Measurements from ENCODE around the gene GRIPAP1. TPM values are rescaled to one million over a fixed set of nuclear protein-coding genes. Genes with fewer than 3 reads are reported as not detected.

GRIPAP1 gene
- total RNA-seq, 1 experiment from 2014 or later, result 51.0 TPM

DNA sequence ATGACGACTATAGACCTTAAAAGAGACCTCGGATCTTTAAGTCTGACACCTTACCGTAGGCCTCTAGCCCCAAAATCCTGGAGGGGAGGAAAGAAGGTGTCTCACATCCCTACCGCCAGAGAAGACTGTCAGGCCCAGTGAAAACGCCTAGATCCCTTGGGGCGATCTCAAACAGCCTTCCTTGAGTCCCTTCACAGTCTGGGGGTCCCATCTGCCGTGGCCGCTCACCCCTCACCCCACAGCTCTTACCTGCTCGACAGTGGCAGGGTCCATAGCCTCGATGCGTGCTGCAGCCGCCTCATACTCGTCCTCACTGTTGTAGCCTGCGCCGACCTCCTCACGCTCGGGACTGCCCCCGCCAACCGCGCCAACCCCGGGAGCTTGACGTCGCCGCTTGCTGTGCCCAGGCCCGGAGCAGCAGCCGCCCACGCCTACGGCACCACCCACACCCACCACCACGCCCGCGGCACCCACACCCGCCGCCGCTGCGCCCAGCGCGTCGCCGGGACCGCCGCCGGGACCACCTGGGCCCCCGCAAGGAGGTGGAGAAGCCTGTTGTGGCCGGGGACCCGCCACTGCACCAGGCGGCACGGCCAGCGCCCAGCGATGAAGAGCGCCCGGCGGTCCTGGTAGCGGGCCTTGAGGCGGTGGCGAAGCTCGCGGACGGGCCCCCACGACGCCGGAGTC is 45.2 kb downstream of the GRIPAP1 start:
- peak overlapping the region; percentile 72 to 79 for H3K4me3 ChIP-seq (ENCODE audit: low read depth in 2 of 2, low read length in 2 of 2)
- peaks cover 13% of the 10 kb centered on the region for H3K4me1 ChIP-seq (ENCODE audit: control insufficient read depth, insufficient read depth, low read length)
- CTCF ChIA-PET, result no interaction called here
- H3K36me3 ChIP-seq (ENCODE audit: control insufficient read depth, insufficient read depth, low read length), result no peaks in the 10 kb centered on the region
- ATAC-seq (no peak), DNase-seq (ENCODE audit: low read depth, low spot score) (no peak)
- intact Hi-C loops (cut with micrococcal nuclease; ENCODE audit: unreplicated experiment), result no loop called here
- H3K27me3 ChIP-seq (ENCODE audit: control insufficient read depth, insufficient read depth, low read length), result no peaks in the 10 kb centered on the region
- TF ChIP-seq POLR2AphosphoS5 (IDR thresholded peaks at IDR 0.05; ENCODE audit: low read depth, low read length), result peak; percentile 10; the same call in 1 of the 2 replicates
- TF ChIP-seq, protein P1, sequence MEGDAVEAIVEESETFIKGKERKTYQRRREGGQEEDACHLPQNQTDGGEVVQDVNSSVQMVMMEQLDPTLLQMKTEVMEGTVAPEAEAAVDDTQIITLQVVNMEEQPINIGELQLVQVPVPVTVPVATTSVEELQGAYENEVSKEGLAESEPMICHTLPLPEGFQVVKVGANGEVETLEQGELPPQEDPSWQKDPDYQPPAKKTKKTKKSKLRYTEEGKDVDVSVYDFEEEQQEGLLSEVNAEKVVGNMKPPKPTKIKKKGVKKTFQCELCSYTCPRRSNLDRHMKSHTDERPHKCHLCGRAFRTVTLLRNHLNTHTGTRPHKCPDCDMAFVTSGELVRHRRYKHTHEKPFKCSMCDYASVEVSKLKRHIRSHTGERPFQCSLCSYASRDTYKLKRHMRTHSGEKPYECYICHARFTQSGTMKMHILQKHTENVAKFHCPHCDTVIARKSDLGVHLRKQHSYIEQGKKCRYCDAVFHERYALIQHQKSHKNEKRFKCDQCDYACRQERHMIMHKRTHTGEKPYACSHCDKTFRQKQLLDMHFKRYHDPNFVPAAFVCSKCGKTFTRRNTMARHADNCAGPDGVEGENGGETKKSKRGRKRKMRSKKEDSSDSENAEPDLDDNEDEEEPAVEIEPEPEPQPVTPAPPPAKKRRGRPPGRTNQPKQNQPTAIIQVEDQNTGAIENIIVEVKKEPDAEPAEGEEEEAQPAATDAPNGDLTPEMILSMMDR (IDR thresholded peaks at IDR 0.05), result no peak
- in situ Hi-C loops (cut with HindIII; ENCODE audit: low pct_unique_long_range_greater_than_20kb, low sequenced_read_pairs), result no loop called here
- POLR2A ChIA-PET, result no interaction called here
- H3K27ac ChIP-seq (ENCODE audit: low read length), result peak overlapping the region; percentile 63
- no peaks in the 10 kb centered on the region for H3K9me3 ChIP-seq (ENCODE audit: control insufficient read depth, insufficient read depth, low read depth, low read length)
- no TSS peak for BruUV-seq (replicated peaks)

DNA sequence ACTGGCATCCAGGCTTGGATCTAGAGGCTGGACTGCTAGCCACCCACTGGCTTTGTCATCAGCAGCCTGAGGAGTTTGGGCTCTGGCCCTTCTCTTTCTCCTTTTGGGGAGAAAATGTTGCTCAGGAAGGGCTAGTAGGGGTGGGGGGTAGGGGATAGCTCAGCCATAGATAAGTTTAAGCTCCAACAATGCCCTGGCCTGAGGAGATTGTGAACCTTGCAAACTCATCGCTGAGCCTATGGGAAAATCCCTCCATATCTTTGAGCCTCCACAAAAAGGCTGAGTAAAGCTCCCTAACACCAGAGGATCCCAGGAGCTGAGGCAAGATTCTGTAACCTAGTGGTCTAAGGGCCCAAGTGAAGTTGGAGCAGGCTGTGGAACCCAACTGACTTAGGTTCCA is 53.5 kb downstream of the GRIPAP1 start:
- H3K27ac ChIP-seq (ENCODE audit: low read length), result no peak overlapping the region
- TF ChIP-seq, protein P1 (IDR thresholded peaks at IDR 0.05), result no peak
- TF ChIP-seq TCF7L2 (IDR thresholded peaks at IDR 0.05; ENCODE audit: low read depth, low read length), result no peak
- in situ Hi-C loops (cut with HindIII; ENCODE audit: low pct_unique_long_range_greater_than_20kb, low sequenced_read_pairs), result no loop called here
- CTCF ChIA-PET, result no interaction called here
- no TSS peak for BruUV-seq (replicated peaks)
- POLR2A ChIA-PET, result no interaction called here
- H3K27me3 ChIP-seq (ENCODE audit: control insufficient read depth, insufficient read depth, low read length), result no peaks in the 10 kb centered on the region
- DNase-seq (ENCODE audit: low read depth, low spot score) (no peak), ATAC-seq (no peak)
- no peak overlapping the region for H3K4me3 ChIP-seq (ENCODE audit: low read depth in 2 of 2, low read length in 2 of 2)
- no peaks in the 10 kb centered on the region for H3K4me1 ChIP-seq (ENCODE audit: control insufficient read depth, insufficient read depth, low read length)
- no peaks in the 10 kb centered on the region for H3K9me3 ChIP-seq (ENCODE audit: control insufficient read depth, insufficient read depth, low read depth, low read length)
- no peaks in the 10 kb centered on the region for H3K36me3 ChIP-seq (ENCODE audit: control insufficient read depth, insufficient read depth, low read length)
- intact Hi-C loops (cut with micrococcal nuclease; ENCODE audit: unreplicated experiment), result no loop called here

DNA sequence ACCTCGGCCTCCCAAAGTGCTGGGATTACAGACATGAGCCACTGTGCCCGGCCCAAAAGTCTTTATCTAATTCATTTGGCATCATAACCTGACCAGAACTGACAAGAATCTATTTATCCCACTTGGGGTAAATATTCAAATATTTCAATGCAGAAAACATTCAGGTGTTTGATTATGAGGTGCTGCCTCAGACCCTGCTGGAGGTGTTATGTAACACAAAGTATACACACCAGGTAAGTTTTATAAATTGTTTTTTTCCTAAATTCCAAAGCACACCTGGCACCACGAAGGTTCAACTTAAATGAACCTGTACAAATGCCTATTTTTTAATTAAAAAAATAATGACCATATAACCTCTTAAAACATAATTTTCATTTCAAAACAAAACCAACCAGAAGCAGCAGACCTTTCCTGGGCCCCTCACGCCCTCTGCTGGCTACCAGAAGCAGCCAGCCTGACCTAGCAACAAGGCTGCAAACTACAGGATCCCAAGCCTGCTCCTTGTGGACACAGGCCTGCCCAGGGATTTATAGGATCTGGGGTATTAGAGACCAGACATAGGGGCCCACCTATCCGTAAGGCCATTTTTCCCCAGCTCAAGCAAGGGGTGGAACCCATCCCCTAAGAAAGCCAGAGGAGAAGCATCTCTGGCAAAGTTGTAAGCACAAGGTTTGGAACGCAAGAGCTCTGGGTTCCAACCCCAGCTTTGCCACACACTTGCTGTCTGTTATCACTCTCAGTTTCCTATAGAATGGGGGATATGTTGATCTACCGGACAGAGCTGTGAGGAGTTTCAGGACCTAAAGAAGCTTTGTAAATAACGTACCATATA is 56.3 kb downstream of the GRIPAP1 start:
- DNase-seq (ENCODE audit: low read depth, low spot score) (no peak), ATAC-seq (peak; percentile 96)
- CTCF ChIA-PET, result interaction anchor here (0.7 kb wide), 1 partner anchor 1666 kb away, joined by 5 read pairs; no protein-coding TSS in a partner anchor
- no peaks in the 10 kb centered on the region for H3K9me3 ChIP-seq (ENCODE audit: control insufficient read depth, insufficient read depth, low read depth, low read length)
- intact Hi-C loops (cut with micrococcal nuclease; ENCODE audit: unreplicated experiment), result no loop called here
- TF ChIP-seq POLR2AphosphoS5 (IDR thresholded peaks at IDR 0.05; ENCODE audit: low read depth, low read length) (no peak), TCF7L2 (IDR thresholded peaks at IDR 0.05; ENCODE audit: low read depth, low read length) (no peak), SIN3A (IDR thresholded peaks at IDR 0.05; ENCODE audit: borderline replicate concordance, insufficient read depth, low read depth, low read length) (no peak)
- TF ChIP-seq, protein P2, sequence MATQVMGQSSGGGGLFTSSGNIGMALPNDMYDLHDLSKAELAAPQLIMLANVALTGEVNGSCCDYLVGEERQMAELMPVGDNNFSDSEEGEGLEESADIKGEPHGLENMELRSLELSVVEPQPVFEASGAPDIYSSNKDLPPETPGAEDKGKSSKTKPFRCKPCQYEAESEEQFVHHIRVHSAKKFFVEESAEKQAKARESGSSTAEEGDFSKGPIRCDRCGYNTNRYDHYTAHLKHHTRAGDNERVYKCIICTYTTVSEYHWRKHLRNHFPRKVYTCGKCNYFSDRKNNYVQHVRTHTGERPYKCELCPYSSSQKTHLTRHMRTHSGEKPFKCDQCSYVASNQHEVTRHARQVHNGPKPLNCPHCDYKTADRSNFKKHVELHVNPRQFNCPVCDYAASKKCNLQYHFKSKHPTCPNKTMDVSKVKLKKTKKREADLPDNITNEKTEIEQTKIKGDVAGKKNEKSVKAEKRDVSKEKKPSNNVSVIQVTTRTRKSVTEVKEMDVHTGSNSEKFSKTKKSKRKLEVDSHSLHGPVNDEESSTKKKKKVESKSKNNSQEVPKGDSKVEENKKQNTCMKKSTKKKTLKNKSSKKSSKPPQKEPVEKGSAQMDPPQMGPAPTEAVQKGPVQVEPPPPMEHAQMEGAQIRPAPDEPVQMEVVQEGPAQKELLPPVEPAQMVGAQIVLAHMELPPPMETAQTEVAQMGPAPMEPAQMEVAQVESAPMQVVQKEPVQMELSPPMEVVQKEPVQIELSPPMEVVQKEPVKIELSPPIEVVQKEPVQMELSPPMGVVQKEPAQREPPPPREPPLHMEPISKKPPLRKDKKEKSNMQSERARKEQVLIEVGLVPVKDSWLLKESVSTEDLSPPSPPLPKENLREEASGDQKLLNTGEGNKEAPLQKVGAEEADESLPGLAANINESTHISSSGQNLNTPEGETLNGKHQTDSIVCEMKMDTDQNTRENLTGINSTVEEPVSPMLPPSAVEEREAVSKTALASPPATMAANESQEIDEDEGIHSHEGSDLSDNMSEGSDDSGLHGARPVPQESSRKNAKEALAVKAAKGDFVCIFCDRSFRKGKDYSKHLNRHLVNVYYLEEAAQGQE (IDR thresholded peaks at IDR 0.05; ENCODE audit: insufficient read depth in 1 of 2, low read depth in 2 of 2, low read length in 1 of 2), result no peak
- TF ChIP-seq, protein P1 (IDR thresholded peaks at IDR 0.05), result peak; percentile 90
- H3K4me1 ChIP-seq (ENCODE audit: control insufficient read depth, insufficient read depth, low read length), result no peaks in the 10 kb centered on the region
- H3K4me3 ChIP-seq (ENCODE audit: low read depth in 2 of 2, low read length in 2 of 2), result no peak overlapping the region
- in situ Hi-C loops (cut with HindIII; ENCODE audit: low pct_unique_long_range_greater_than_20kb, low sequenced_read_pairs), result no loop called here
- POLR2A ChIA-PET, result no interaction called here
- H3K27me3 ChIP-seq (ENCODE audit: control insufficient read depth, insufficient read depth, low read length), result no peaks in the 10 kb centered on the region
- H3K27ac ChIP-seq (ENCODE audit: low read length), result no peak overlapping the region
- no peaks in the 10 kb centered on the region for H3K36me3 ChIP-seq (ENCODE audit: control insufficient read depth, insufficient read depth, low read length)
- no TSS peak for BruUV-seq (replicated peaks)
